AG09319 (cell line): ENCODE measurements around the gene YPEL1.
A peak's percentile ranks its signal among the peaks of the same experiment; 100 is the strongest.

ENCODE experiments used
- DNase-seq: peaks from one replicate; pipeline ENCODE4 v3.0.0-alpha.2; 2010; ENCODE audit warnings: low read depth; ENCODE audit errors: extremely low read depth
- CTCF ChIP-seq: IDR thresholded peaks from 2 replicates; pipeline ENCODE4 v1.5.1; 2011; ENCODE audit warnings: low read depth, mild to moderate bottlenecking, inconsistent platforms, low read length, moderate library complexity

Gene YPEL1

GRCh38 chr22:21760640-21761039 lies 25.0 kb upstream of the YPEL1 start:
- TF ChIP-seq CTCF: no peak
- DNase-seq: peak; percentile 29

- DNase-seq: no peak
- TF ChIP-seq CTCF: no peak
Observed at GRCh38 chr22:21759646-21760376, 24.2 kb upstream of the YPEL1 start.

GRCh38 chr22:21759093-21759492 lies 23.5 kb upstream of the YPEL1 start:
- TF ChIP-seq CTCF: no peak
- DNase-seq: no peak

GRCh38 chr22:21758091-21758864 lies 22.7 kb upstream of the YPEL1 start:
- DNase-seq: no peak
- TF ChIP-seq CTCF: no peak

- no peak for TF ChIP-seq CTCF
- DNase-seq: no peak
Observed at GRCh38 chr22:21755851-21756284, 20.3 kb upstream of the YPEL1 start.

GRCh38 chr22:21754523-21754922 lies 18.9 kb upstream of the YPEL1 start:
- DNase-seq: no peak

More at GRCh38 chr22:21754523-21754922, 18.9 kb upstream of the YPEL1 start:
- no peak for TF ChIP-seq CTCF
